Measurements from ENCODE around the gene ZNF462.
"Not testable (repeated sequence)": the region's sequence is repeated elsewhere in the genome, so short reads cannot be mapped to it uniquely, and the experiment has no call there.

The ZNF462 gene

GRCh38 chr9:106890608-106891007 is 27.6 kb downstream of the ZNF462 start:
- no peak for DNase-seq

- DNase-seq, result no peak
Measured at GRCh38 chr9:106891286-106891685, 28.3 kb downstream of the ZNF462 start.

GRCh38 chr9:106892632-106893031 is 29.7 kb downstream of the ZNF462 start:
- DNase-seq, result peak; percentile 46

- no peak for DNase-seq
Measured at GRCh38 chr9:106893088-106893487, 30.1 kb downstream of the ZNF462 start.

GRCh38 chr9:106896695-106897094 is 33.7 kb downstream of the ZNF462 start:
- no peak for DNase-seq

GRCh38 chr9:106897236-106897635 is 34.3 kb downstream of the ZNF462 start:
- DNase-seq, result no peak

GRCh38 chr9:106897751-106898150 is 34.8 kb downstream of the ZNF462 start:
- DNase-seq, result no peak

- not testable (repeated sequence) for DNase-seq
Measured at GRCh38 chr9:106900523-106900922, 37.6 kb downstream of the ZNF462 start.

GRCh38 chr9:106906129-106906528 is 43.2 kb downstream of the ZNF462 start:
- no peak for DNase-seq

- no peak for DNase-seq
Measured at GRCh38 chr9:106911951-106912350, 49.0 kb downstream of the ZNF462 start.

GRCh38 chr9:106913276-106913675 is 50.3 kb downstream of the ZNF462 start:
- no peak for DNase-seq

GRCh38 chr9:106915851-106916250 is 52.9 kb downstream of the ZNF462 start:
- no peak for DNase-seq

- peak; percentile 47 for DNase-seq
Measured at GRCh38 chr9:106916466-106917235, 53.7 kb downstream of the ZNF462 start.

- no peak for DNase-seq
Measured at GRCh38 chr9:106918825-106919509, 56.0 kb downstream of the ZNF462 start.

- DNase-seq, result no peak
Measured at GRCh38 chr9:106920091-106920490, 57.1 kb downstream of the ZNF462 start.

- no peak for DNase-seq
Measured at GRCh38 chr9:106920701-106921283, 57.8 kb downstream of the ZNF462 start.

- no peak for DNase-seq
Measured at GRCh38 chr9:106921341-106921899, 58.5 kb downstream of the ZNF462 start.

GRCh38 chr9:106922026-106922425 is 59.1 kb downstream of the ZNF462 start:
- DNase-seq, result no peak

- no peak for DNase-seq
Measured at GRCh38 chr9:106925392-106925791, 62.4 kb downstream of the ZNF462 start.

- DNase-seq, result no peak
Measured at GRCh38 chr9:106927916-106928315, 65.0 kb downstream of the ZNF462 start.

GRCh38 chr9:106928350-106928749 is 65.4 kb downstream of the ZNF462 start:
- DNase-seq, result no peak

GRCh38 chr9:106929471-106930177 is 66.7 kb downstream of the ZNF462 start:
- no peak for DNase-seq

- no peak for DNase-seq
Measured at GRCh38 chr9:106930477-106930876, 67.5 kb downstream of the ZNF462 start.
